ENCODE data around the gene USF3.

GRCh38 chr3:113668015-113668414 lies 28.4 kb downstream of the USF3 start:
- TF ChIP-seq CTCF (IDR thresholded peaks at IDR 0.05) = no peak
- no peak for TF ChIP-seq POLR2A (IDR thresholded peaks at IDR 0.05)

All from stomach (tissue), 4 donors.